ENCODE results near the gene AKAP1.

AKAP1 gene

GRCh38 chr17:57108671-57109392, 23.8 kb downstream of the AKAP1 start:
- no peak overlapping the region for H3K27ac Mint-ChIP-seq

GRCh38 chr17:57109393-57110151, 24.5 kb downstream of the AKAP1 start:
- H3K9me3 Mint-ChIP-seq: no peaks in the 10 kb centered on the region
- no peaks in the 10 kb centered on the region for H3K27me3 Mint-ChIP-seq
- peaks cover 5% of the 10 kb centered on the region for H3K4me1 Mint-ChIP-seq
- H3K4me3 Mint-ChIP-seq: no peak overlapping the region
- peaks cover 51% of the 10 kb centered on the region for H3K36me3 Mint-ChIP-seq
- no peak for ATAC-seq
- H3K27ac Mint-ChIP-seq: no peak overlapping the region

More at GRCh38 chr17:57108671-57109392, 23.8 kb downstream of the AKAP1 start:
- Mint-ChIP-seq H3K4me1 (peaks cover 1% of the 10 kb centered on the region), H3K36me3 (peaks cover 43% of the 10 kb centered on the region), H3K27me3 (no peaks in the 10 kb centered on the region), H3K4me3 (no peak overlapping the region), H3K9me3 (no peaks in the 10 kb centered on the region)
- no peak for ATAC-seq

- Mint-ChIP-seq H3K9me3 (no peaks in the 10 kb centered on the region), H3K4me3 (no peak overlapping the region), H3K36me3 (peaks cover 49% of the 10 kb centered on the region), H3K4me1 (peaks cover 5% of the 10 kb centered on the region), H3K27ac (no peak overlapping the region), H3K27me3 (no peaks in the 10 kb centered on the region)
- no peak for ATAC-seq
Observed at GRCh38 chr17:57110152-57110542, 25.1 kb downstream of the AKAP1 start.

- no peaks in the 10 kb centered on the region for H3K27me3 Mint-ChIP-seq
- H3K36me3 Mint-ChIP-seq: peaks cover 43% of the 10 kb centered on the region
- ATAC-seq: no peak
- H3K4me1 Mint-ChIP-seq: peaks cover 5% of the 10 kb centered on the region
- no peak overlapping the region for H3K4me3 Mint-ChIP-seq
- H3K27ac Mint-ChIP-seq: no peak overlapping the region
- H3K9me3 Mint-ChIP-seq: no peaks in the 10 kb centered on the region
Observed at GRCh38 chr17:57110579-57111325, 25.7 kb downstream of the AKAP1 start.

- peaks cover 43% of the 10 kb centered on the region for H3K36me3 Mint-ChIP-seq
- no peak overlapping the region for H3K27ac Mint-ChIP-seq
- no peaks in the 10 kb centered on the region for H3K27me3 Mint-ChIP-seq
- H3K4me1 Mint-ChIP-seq: peaks cover 5% of the 10 kb centered on the region
- H3K9me3 Mint-ChIP-seq: no peaks in the 10 kb centered on the region
- ATAC-seq: no peak
- H3K4me3 Mint-ChIP-seq: no peak overlapping the region
Observed at GRCh38 chr17:57111386-57111785, 26.3 kb downstream of the AKAP1 start.

GRCh38 chr17:57113011-57113410, 28.0 kb downstream of the AKAP1 start:
- no peak for ATAC-seq
- Mint-ChIP-seq H3K36me3 (peaks cover 58% of the 10 kb centered on the region), H3K27me3 (no peaks in the 10 kb centered on the region), H3K4me1 (peaks cover 5% of the 10 kb centered on the region), H3K27ac (no peak overlapping the region), H3K9me3 (no peaks in the 10 kb centered on the region), H3K4me3 (no peak overlapping the region)

GRCh38 chr17:57113656-57114055, 28.6 kb downstream of the AKAP1 start:
- H3K4me1 Mint-ChIP-seq: peaks cover 5% of the 10 kb centered on the region
- no peaks in the 10 kb centered on the region for H3K27me3 Mint-ChIP-seq
- no peaks in the 10 kb centered on the region for H3K9me3 Mint-ChIP-seq
- H3K4me3 Mint-ChIP-seq: no peak overlapping the region
- no peak for ATAC-seq
- peaks cover 64% of the 10 kb centered on the region for H3K36me3 Mint-ChIP-seq
- no peak overlapping the region for H3K27ac Mint-ChIP-seq

GRCh38 chr17:57114085-57114673, 29.1 kb downstream of the AKAP1 start:
- peaks cover 70% of the 10 kb centered on the region for H3K36me3 Mint-ChIP-seq
- H3K27me3 Mint-ChIP-seq: no peaks in the 10 kb centered on the region
- H3K9me3 Mint-ChIP-seq: no peaks in the 10 kb centered on the region
- no peak overlapping the region for H3K4me3 Mint-ChIP-seq
- H3K4me1 Mint-ChIP-seq: peaks cover 5% of the 10 kb centered on the region
- peak; percentile 62 for ATAC-seq
- H3K27ac Mint-ChIP-seq: no peak overlapping the region

GRCh38 chr17:57115377-57115776, 30.3 kb downstream of the AKAP1 start:
- no peak overlapping the region for H3K27ac Mint-ChIP-seq
- H3K9me3 Mint-ChIP-seq: no peaks in the 10 kb centered on the region
- no peak overlapping the region for H3K4me3 Mint-ChIP-seq
- no peaks in the 10 kb centered on the region for H3K27me3 Mint-ChIP-seq
- peaks cover 5% of the 10 kb centered on the region for H3K4me1 Mint-ChIP-seq
- ATAC-seq: no peak
- H3K36me3 Mint-ChIP-seq: peaks cover 78% of the 10 kb centered on the region

GRCh38 chr17:57115916-57116315, 30.9 kb downstream of the AKAP1 start:
- Mint-ChIP-seq H3K4me1 (peaks cover 5% of the 10 kb centered on the region), H3K9me3 (no peaks in the 10 kb centered on the region), H3K27ac (no peak overlapping the region), H3K4me3 (no peak overlapping the region), H3K27me3 (no peaks in the 10 kb centered on the region), H3K36me3 (peaks cover 83% of the 10 kb centered on the region)
- ATAC-seq: no peak

- Mint-ChIP-seq H3K27me3 (no peaks in the 10 kb centered on the region), H3K4me1 (peaks cover 5% of the 10 kb centered on the region), H3K9me3 (no peaks in the 10 kb centered on the region), H3K4me3 (no peak overlapping the region), H3K27ac (no peak overlapping the region), H3K36me3 (peaks cover 80% of the 10 kb centered on the region)
- ATAC-seq: no peak
Observed at GRCh38 chr17:57117798-57118197, 32.8 kb downstream of the AKAP1 start.

- Mint-ChIP-seq H3K27me3 (no peaks in the 10 kb centered on the region), H3K27ac (no peak overlapping the region), H3K36me3 (peaks cover 80% of the 10 kb centered on the region), H3K9me3 (no peaks in the 10 kb centered on the region), H3K4me3 (no peak overlapping the region), H3K4me1 (no peaks in the 10 kb centered on the region)
- ATAC-seq: no peak
Observed at GRCh38 chr17:57120814-57121213, 35.8 kb downstream of the AKAP1 start.

- H3K27me3 Mint-ChIP-seq: no peaks in the 10 kb centered on the region
- peaks cover 77% of the 10 kb centered on the region for H3K36me3 Mint-ChIP-seq
- no peaks in the 10 kb centered on the region for H3K4me1 Mint-ChIP-seq
- H3K9me3 Mint-ChIP-seq: no peaks in the 10 kb centered on the region
- no peak overlapping the region for H3K4me3 Mint-ChIP-seq
- H3K27ac Mint-ChIP-seq: no peak overlapping the region
- ATAC-seq: no peak
Observed at GRCh38 chr17:57121308-57122042, 36.4 kb downstream of the AKAP1 start.

GRCh38 chr17:57124053-57124452, 39.0 kb downstream of the AKAP1 start:
- peaks cover 52% of the 10 kb centered on the region for H3K36me3 Mint-ChIP-seq
- no peaks in the 10 kb centered on the region for H3K9me3 Mint-ChIP-seq
- no peak for ATAC-seq
- H3K27ac Mint-ChIP-seq: no peak overlapping the region
- no peaks in the 10 kb centered on the region for H3K27me3 Mint-ChIP-seq
- H3K4me1 Mint-ChIP-seq: no peaks in the 10 kb centered on the region
- no peak overlapping the region for H3K4me3 Mint-ChIP-seq

GRCh38 chr17:57125406-57125805, 40.4 kb downstream of the AKAP1 start:
- H3K4me1 Mint-ChIP-seq: no peaks in the 10 kb centered on the region
- no peaks in the 10 kb centered on the region for H3K9me3 Mint-ChIP-seq
- H3K27me3 Mint-ChIP-seq: peaks cover 8% of the 10 kb centered on the region
- no peak overlapping the region for H3K4me3 Mint-ChIP-seq
- peaks cover 42% of the 10 kb centered on the region for H3K36me3 Mint-ChIP-seq
- no peak overlapping the region for H3K27ac Mint-ChIP-seq
- ATAC-seq: no peak
